ENCODE measurements around the gene RGS3.

DNA sequence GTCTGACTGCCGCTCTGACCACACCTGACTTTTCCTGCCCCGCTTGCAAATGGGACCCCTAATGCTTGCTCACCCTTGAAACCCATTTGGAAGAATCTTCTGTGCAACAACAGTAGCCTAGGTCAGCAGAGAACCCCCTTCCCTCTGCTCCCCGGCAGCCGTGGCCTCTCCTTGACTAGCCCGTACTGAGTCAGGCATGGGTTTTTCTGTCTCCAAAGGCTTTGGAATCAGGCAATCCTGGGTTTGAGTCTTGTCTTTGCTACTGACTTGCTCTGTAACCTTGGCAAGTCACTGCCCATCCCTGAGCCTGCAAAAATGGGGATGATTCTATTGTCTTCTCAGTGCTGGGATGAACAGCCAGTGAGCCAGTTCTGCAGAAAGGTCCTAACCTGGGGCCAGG is 135.4 kb downstream of the RGS3 start:
- TF ChIP-seq, protein P1, sequence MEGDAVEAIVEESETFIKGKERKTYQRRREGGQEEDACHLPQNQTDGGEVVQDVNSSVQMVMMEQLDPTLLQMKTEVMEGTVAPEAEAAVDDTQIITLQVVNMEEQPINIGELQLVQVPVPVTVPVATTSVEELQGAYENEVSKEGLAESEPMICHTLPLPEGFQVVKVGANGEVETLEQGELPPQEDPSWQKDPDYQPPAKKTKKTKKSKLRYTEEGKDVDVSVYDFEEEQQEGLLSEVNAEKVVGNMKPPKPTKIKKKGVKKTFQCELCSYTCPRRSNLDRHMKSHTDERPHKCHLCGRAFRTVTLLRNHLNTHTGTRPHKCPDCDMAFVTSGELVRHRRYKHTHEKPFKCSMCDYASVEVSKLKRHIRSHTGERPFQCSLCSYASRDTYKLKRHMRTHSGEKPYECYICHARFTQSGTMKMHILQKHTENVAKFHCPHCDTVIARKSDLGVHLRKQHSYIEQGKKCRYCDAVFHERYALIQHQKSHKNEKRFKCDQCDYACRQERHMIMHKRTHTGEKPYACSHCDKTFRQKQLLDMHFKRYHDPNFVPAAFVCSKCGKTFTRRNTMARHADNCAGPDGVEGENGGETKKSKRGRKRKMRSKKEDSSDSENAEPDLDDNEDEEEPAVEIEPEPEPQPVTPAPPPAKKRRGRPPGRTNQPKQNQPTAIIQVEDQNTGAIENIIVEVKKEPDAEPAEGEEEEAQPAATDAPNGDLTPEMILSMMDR (IDR thresholded peaks at IDR 0.05; ENCODE audit: low read length) = no peak
- no peak for TF ChIP-seq EZH2 (optimal IDR thresholded peaks at IDR 0.05; ENCODE audit: low read depth, low read length)

Data from MM.1S (cell line).